Mucosa of rectum (tissue), 2 donors: ENCODE results near the gene BID.

Experiments
- H3K27ac ChIP-seq, 2 donors: one replicate each; pipeline ENCODE4 v1.7.0; 2013; ENCODE audit warnings: inconsistent platforms in 2 of 2, low read depth in 2 of 2, low read length in 2 of 2
- H3K27me3 ChIP-seq, 2 donors: one replicate each; pipeline ENCODE4 v1.7.0; 2013; ENCODE audit warnings: low read length in 2 of 2; ENCODE audit not compliant: control insufficient read depth in 2 of 2, insufficient read depth in 2 of 2
- H3K36me3 ChIP-seq, 2 donors: one replicate each; pipeline ENCODE4 v1.7.0; 2013; ENCODE audit warnings: low read length in 2 of 2; ENCODE audit not compliant: control insufficient read depth in 2 of 2, insufficient read depth in 2 of 2
- H3K4me1 ChIP-seq, 2 donors: one replicate each; pipeline ENCODE4 v1.7.0; 2013; ENCODE audit warnings: low read length in 2 of 2, mild to moderate bottlenecking in 1 of 2; ENCODE audit not compliant: control insufficient read depth in 2 of 2, insufficient read depth in 2 of 2
- H3K4me3 ChIP-seq, 2 donors: one replicate each; pipeline ENCODE4 v1.7.0; 2013; ENCODE audit warnings: low read length in 2 of 2
- H3K9ac ChIP-seq, 2 donors: one replicate each; pipeline ENCODE4 v1.7.0; 2013; ENCODE audit warnings: low read length in 2 of 2, low read depth in 1 of 2, mild to moderate bottlenecking in 1 of 2
- H3K9me3 ChIP-seq, 2 donors: one replicate each; pipeline ENCODE4 v1.7.0; 2013; ENCODE audit warnings: low read length in 2 of 2; ENCODE audit not compliant: control insufficient read depth in 2 of 2
- donor health status: healthy.
- donor health status: Normal muscosa, but diverticular disease.

The BID gene

DNA sequence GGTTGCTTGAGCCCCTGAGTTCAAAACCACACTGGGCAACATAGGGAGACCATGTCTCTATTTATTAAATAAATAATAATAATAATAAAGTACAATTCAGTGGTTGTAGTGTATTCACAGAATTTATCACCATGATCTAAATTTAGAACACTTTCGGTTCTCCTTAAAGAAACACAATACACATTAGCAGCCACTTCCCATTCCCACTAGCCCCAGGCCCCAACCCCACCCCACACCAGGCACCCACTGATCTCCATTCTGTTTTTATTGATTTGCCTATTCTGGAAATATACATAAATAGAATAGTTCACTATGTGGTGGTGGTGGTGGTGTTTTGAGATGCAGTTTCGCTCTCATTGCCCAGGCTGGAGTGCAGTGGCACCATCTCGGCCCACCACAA, 90.0 kb downstream of the BID start:
- Histone ChIP-seq H3K9ac (no peak overlapping the region), H3K4me3 (no peak overlapping the region), H3K36me3 (peaks cover 4 to 19% of the 10 kb centered on the region in 2 donors), H3K4me1 (no peaks in the 10 kb centered on the region), H3K9me3 (no peaks in the 10 kb centered on the region), H3K27ac (no peak overlapping the region), H3K27me3 (no peaks in the 10 kb centered on the region)
